GM12878 (cell line): ENCODE data around the gene PRKCQ.
A peak's percentile ranks its signal among the peaks of the same experiment; 100 is the strongest.

Experiments used
- HDAC2 ChIP-seq: fragments of 200-600 bp; sonication (generic); IDR thresholded peaks from 2 replicates; pipeline ENCODE4 v1.6.1; 2017
- MYC ChIP-seq: IDR thresholded peaks from 2 replicates; pipeline ENCODE4 v1.6.1; 2011; ENCODE audit warnings: mild to moderate bottlenecking, low read length, moderate library complexity, inconsistent platforms; ENCODE audit not compliant: insufficient read depth, insufficient replicate concordance, insufficient read length, severe bottlenecking
- NFYB ChIP-seq: IDR thresholded peaks from 2 replicates; pipeline ENCODE4 v1.6.1; 2011; ENCODE audit warnings: low read depth, mild to moderate bottlenecking, low read length, improper control_type of control experiment, moderate library complexity; ENCODE audit not compliant: insufficient read depth
- SUZ12 ChIP-seq: fragments of 200-600 bp; sonication (generic); IDR thresholded peaks from one replicate; pipeline ENCODE4 v1.6.1; 2018; ENCODE audit warnings: antibody characterized with exemption, mild to moderate bottlenecking; ENCODE audit not compliant: unreplicated experiment
- TF ChIP-seq, protein P1 (sequence below): IDR thresholded peaks from 2 replicates; pipeline ENCODE4 v1.6.1; 2012; ENCODE audit warnings: mild to moderate bottlenecking, low read depth, low read length
- TF ChIP-seq, protein P2 (sequence below): IDR thresholded peaks from 2 replicates; pipeline ENCODE4 v1.6.1; 2012; ENCODE audit warnings: low read depth, low read length, improper control_type of control experiment
- TF ChIP-seq, protein P3 (sequence below): fragments of 450-650 bp; IDR thresholded peaks from 2 replicates; pipeline ENCODE4 v1.6.1; 2016; ENCODE audit warnings: mild to moderate bottlenecking, moderate library complexity, borderline replicate concordance

DNA sequence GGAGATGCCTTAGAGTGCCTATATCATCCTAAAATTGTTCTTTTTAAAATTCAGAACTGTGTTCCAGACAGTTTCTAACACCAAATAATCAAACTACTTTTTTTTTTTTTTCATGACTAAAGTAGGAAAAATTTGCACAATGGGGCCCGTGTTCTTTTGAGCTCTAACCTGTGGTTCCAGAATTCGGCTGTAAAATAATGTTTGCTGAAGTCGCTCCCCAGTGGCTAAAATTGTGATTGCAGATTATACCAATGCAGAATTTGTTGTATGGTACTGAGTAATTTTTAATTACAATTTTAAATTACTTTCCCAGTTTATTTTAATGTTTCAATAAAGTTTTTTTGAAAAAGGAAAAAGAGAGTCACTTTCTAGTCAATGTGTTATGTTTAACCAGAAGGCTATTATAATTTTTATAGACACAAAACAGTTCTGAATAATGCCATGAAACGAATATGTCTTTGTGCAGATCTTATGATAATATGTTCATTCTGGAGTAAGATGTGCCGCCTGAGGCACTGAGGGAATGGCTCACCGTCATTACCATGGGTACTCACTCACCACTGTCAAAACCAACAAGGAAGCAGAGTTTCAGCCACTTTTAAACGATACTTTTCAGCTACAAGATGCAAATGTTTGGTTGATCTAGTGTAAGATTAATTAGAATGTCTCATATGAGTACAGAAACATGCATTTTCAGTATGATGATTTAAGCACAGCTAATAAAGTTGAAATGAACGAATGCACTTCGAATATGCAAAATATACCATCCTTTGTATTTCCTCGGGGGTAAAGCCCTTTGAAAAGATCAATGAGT is 173.6 kb downstream of the PRKCQ start:
- TF ChIP-seq NFYB (no peak), MYC (no peak), HDAC2 (no peak), SUZ12 (no peak)
- TF ChIP-seq, protein P1, sequence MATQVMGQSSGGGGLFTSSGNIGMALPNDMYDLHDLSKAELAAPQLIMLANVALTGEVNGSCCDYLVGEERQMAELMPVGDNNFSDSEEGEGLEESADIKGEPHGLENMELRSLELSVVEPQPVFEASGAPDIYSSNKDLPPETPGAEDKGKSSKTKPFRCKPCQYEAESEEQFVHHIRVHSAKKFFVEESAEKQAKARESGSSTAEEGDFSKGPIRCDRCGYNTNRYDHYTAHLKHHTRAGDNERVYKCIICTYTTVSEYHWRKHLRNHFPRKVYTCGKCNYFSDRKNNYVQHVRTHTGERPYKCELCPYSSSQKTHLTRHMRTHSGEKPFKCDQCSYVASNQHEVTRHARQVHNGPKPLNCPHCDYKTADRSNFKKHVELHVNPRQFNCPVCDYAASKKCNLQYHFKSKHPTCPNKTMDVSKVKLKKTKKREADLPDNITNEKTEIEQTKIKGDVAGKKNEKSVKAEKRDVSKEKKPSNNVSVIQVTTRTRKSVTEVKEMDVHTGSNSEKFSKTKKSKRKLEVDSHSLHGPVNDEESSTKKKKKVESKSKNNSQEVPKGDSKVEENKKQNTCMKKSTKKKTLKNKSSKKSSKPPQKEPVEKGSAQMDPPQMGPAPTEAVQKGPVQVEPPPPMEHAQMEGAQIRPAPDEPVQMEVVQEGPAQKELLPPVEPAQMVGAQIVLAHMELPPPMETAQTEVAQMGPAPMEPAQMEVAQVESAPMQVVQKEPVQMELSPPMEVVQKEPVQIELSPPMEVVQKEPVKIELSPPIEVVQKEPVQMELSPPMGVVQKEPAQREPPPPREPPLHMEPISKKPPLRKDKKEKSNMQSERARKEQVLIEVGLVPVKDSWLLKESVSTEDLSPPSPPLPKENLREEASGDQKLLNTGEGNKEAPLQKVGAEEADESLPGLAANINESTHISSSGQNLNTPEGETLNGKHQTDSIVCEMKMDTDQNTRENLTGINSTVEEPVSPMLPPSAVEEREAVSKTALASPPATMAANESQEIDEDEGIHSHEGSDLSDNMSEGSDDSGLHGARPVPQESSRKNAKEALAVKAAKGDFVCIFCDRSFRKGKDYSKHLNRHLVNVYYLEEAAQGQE = no peak
- TF ChIP-seq, protein P2, sequence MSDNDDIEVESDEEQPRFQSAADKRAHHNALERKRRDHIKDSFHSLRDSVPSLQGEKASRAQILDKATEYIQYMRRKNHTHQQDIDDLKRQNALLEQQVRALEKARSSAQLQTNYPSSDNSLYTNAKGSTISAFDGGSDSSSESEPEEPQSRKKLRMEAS = no peak
- TF ChIP-seq, protein P3, sequence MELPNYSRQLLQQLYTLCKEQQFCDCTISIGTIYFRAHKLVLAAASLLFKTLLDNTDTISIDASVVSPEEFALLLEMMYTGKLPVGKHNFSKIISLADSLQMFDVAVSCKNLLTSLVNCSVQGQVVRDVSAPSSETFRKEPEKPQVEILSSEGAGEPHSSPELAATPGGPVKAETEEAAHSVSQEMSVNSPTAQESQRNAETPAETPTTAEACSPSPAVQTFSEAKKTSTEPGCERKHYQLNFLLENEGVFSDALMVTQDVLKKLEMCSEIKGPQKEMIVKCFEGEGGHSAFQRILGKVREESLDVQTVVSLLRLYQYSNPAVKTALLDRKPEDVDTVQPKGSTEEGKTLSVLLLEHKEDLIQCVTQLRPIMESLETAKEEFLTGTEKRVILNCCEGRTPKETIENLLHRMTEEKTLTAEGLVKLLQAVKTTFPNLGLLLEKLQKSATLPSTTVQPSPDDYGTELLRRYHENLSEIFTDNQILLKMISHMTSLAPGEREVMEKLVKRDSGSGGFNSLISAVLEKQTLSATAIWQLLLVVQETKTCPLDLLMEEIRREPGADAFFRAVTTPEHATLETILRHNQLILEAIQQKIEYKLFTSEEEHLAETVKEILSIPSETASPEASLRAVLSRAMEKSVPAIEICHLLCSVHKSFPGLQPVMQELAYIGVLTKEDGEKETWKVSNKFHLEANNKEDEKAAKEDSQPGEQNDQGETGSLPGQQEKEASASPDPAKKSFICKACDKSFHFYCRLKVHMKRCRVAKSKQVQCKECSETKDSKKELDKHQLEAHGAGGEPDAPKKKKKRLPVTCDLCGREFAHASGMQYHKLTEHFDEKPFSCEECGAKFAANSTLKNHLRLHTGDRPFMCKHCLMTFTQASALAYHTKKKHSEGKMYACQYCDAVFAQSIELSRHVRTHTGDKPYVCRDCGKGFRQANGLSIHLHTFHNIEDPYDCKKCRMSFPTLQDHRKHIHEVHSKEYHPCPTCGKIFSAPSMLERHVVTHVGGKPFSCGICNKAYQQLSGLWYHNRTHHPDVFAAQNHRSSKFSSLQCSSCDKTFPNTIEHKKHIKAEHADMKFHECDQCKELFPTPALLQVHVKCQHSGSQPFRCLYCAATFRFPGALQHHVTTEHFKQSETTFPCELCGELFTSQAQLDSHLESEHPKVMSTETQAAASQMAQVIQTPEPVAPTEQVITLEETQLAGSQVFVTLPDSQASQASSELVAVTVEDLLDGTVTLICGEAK = peak; percentile 43; the same call in 1 of the 2 replicates
